ENCODE results near the gene VAT1L.

Gene VAT1L

DNA sequence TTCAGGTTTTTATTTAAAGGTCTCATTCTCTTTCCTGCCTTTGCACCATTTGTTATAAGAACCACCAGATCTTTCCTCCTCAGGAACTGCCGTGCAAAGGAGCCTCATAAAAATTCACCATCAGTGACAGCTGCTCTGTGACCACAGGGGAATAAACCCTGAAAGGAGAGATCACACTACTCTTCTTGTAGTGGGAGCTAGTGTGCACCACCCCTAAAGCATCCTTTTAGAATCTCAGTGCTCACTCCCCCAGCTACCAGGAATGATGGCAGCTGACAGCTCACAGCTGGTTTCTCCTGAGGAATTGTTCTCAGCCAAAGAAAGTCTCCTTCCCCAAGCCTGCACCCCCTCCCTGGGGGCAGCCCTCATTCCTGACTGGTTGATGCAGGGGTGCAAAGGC is 18.7 kb downstream of the VAT1L start:
- TF ChIP-seq POLR2AphosphoS5 (IDR thresholded peaks at IDR 0.05; ENCODE audit: low read depth, low read length) (no peak), TAF1 (IDR thresholded peaks at IDR 0.05; ENCODE audit: borderline replicate concordance, low read depth, low read length) (no peak), POLR2A (IDR thresholded peaks at IDR 0.05; ENCODE audit: low read depth, low read length) (no peak)
- FAIRE-seq, result no peak
- no peak for DNase-seq (ENCODE audit: insufficient read length)

DNA sequence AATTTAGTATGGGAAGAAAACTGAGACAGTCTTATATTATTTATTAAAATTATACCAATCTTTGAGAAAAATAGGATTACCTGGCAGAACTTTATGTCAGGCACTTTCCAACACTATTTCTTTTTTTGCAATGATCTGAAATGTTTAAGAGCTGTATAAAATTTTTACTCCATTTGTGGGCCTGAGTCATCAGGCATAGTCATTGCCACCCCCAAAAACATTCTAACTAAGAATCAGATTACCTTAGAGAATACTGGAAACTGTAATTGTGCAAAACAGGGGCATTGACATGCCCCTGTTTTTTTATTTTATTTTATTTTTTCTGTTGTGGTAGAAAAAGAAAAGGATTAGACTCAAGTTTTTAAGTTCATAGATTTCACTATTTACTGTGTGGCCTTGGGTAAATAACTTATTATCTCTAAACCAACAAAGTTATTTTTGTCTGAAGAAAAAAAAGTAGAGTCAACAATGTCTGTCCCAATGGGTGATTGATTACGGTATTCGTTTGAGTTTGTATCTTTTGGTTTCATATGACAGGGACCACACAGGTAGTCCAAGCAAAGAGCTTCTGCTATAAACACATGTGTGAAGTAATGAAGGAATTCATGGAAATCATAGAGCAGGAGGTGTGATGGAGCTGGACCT is 24.6 kb downstream of the VAT1L start:
- TF ChIP-seq POLR2A (IDR thresholded peaks at IDR 0.05; ENCODE audit: low read depth, low read length), result no peak
- TF ChIP-seq TAF1 (IDR thresholded peaks at IDR 0.05; ENCODE audit: borderline replicate concordance, low read depth, low read length), result no peak
- no peak for TF ChIP-seq POLR2AphosphoS5 (IDR thresholded peaks at IDR 0.05; ENCODE audit: low read depth, low read length)
- no peak for FAIRE-seq

DNA sequence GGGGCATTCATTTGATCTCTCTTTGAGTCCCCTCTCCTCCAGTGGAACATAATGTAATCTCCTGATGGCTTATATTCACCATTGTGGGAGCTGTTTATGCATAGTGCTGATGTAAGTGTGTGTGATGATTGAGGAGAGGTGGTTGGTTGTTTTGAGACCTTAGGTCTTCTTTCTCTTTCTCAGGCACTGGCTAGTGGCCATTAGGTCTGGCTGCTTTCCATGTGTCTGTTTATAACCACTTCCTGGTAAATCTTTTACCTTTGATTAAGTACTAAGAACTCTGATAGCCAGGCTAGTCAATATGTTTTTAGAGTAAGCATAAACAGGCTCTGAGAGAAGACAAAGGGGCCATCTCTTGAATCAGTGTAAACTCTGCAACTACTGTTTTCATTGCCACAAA is 27.9 kb downstream of the VAT1L start:
- no peak for TF ChIP-seq TAF1 (IDR thresholded peaks at IDR 0.05; ENCODE audit: borderline replicate concordance, low read depth, low read length)
- TF ChIP-seq POLR2A (IDR thresholded peaks at IDR 0.05; ENCODE audit: low read depth, low read length), result no peak
- TF ChIP-seq POLR2AphosphoS5 (IDR thresholded peaks at IDR 0.05; ENCODE audit: low read depth, low read length), result no peak
- no peak for FAIRE-seq
- DNase-seq (ENCODE audit: insufficient read length), result no peak

More for the DNA sequence above, 24.6 kb downstream of the VAT1L start:
- DNase-seq (ENCODE audit: insufficient read length), result no peak

DNA sequence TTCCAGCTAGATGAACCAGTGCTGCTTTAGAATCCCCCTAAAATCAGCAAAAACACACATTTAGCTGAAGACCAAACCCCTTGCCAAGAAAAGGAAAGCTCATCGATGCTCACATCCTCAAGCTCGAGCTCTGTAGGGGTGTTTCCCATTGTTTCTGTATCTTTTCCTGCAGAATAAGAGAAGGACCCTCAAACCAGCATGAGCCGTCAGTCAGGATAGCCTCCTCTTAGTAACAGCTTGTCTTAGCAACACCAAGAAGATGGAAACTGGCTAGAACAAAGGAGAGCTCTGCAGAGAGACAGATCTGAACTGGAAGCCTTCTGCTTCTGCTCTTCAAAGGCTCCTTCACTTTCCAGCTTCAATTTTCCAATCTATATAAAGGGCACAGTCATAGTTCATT is 32.0 kb downstream of the VAT1L start:
- no peak for DNase-seq (ENCODE audit: insufficient read length)
- no peak for TF ChIP-seq POLR2AphosphoS5 (IDR thresholded peaks at IDR 0.05; ENCODE audit: low read depth, low read length)
- TF ChIP-seq TAF1 (IDR thresholded peaks at IDR 0.05; ENCODE audit: borderline replicate concordance, low read depth, low read length), result no peak
- TF ChIP-seq POLR2A (IDR thresholded peaks at IDR 0.05; ENCODE audit: low read depth, low read length), result no peak
- FAIRE-seq, result no peak

DNA sequence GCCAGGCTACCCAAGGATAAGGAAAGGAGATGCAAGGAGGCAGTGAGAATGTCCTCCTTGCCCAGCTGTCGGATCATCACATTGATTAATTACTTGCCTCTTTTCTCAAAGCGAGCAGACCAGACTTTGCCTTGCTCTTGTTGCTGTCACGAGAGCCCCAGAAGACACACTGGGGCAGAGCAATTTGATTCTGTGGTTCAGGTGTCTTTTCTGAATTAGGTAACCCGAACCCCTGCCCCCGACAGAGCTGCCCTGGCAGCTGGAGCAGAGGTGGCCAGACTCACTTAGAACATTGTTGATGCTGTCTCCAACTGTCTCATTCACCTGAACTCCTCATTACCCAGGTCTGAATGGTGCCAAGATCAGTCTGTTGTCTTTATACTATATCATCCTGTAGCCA is 34.3 kb downstream of the VAT1L start:
- TF ChIP-seq TAF1 (IDR thresholded peaks at IDR 0.05; ENCODE audit: borderline replicate concordance, low read depth, low read length), result no peak
- TF ChIP-seq POLR2A (IDR thresholded peaks at IDR 0.05; ENCODE audit: low read depth, low read length), result no peak
- no peak for TF ChIP-seq POLR2AphosphoS5 (IDR thresholded peaks at IDR 0.05; ENCODE audit: low read depth, low read length)
- no peak for FAIRE-seq

DNA sequence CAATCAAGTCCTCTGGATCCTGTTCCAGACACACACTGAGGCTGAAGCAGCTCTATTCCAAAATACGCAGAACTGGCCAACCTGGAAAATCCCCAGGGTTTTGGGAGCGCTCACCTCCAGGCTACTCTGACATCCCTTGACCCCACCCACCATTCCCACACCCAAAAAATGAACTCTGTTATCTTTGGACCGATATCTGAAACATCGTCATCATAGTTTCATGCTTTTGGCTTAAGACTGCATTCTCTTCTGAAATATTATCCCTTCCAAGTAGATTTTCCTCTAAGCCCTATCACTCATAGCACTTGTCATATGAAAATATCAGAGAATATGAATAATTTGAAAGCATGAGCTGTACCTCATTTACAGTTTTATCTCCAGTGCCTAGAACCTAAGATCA is 34.7 kb downstream of the VAT1L start:
- TF ChIP-seq TAF1 (IDR thresholded peaks at IDR 0.05; ENCODE audit: borderline replicate concordance, low read depth, low read length), result no peak
- TF ChIP-seq POLR2AphosphoS5 (IDR thresholded peaks at IDR 0.05; ENCODE audit: low read depth, low read length), result no peak
- TF ChIP-seq POLR2A (IDR thresholded peaks at IDR 0.05; ENCODE audit: low read depth, low read length), result no peak
- FAIRE-seq, result no peak
- DNase-seq (ENCODE audit: insufficient read length), result no peak

More for the DNA sequence above, 34.3 kb downstream of the VAT1L start:
- DNase-seq (ENCODE audit: insufficient read length), result no peak

DNA sequence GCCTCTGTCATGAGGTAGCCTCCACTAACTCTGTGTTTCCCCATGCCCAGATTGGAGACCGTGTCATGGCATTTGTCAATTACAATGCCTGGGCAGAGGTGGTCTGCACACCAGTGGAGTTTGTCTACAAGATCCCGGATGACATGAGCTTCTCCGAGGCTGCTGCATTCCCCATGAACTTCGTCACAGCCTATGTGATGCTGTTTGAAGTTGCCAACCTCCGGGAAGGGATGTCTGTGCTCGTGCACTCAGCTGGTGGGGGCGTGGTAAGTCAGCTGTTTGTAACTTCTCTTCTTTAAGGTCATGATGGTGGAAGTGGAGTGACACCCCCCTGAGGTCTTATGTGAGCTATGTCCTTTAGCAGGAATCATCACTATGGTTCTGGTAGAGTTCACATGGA is 36.8 kb downstream of the VAT1L start:
- TF ChIP-seq POLR2AphosphoS5 (IDR thresholded peaks at IDR 0.05; ENCODE audit: low read depth, low read length) (no peak), TAF1 (IDR thresholded peaks at IDR 0.05; ENCODE audit: borderline replicate concordance, low read depth, low read length) (no peak), POLR2A (IDR thresholded peaks at IDR 0.05; ENCODE audit: low read depth, low read length) (no peak)
- FAIRE-seq (no peak), DNase-seq (ENCODE audit: insufficient read length) (no peak)

DNA sequence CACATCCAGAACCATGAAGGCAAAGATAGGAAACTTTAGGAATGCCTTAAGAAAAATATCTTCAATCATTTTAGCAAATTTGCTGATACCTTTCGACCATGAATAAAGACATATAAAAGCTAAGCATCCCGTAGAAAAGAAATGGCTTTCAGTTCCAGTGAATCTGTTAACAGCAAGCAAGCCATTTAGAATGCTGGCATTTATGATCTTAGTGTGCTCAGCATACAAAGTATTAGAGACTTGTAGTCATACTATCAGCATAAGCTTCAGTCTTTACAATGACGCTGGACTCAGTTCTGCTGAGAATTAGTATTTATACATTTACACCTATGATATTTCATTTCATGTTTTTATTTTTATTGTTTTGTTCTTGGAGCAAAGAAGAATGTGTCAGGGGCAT is 38.7 kb downstream of the VAT1L start:
- TF ChIP-seq TAF1 (IDR thresholded peaks at IDR 0.05; ENCODE audit: borderline replicate concordance, low read depth, low read length) (no peak), POLR2A (IDR thresholded peaks at IDR 0.05; ENCODE audit: low read depth, low read length) (no peak), POLR2AphosphoS5 (IDR thresholded peaks at IDR 0.05; ENCODE audit: low read depth, low read length) (no peak)
- FAIRE-seq (no peak), DNase-seq (ENCODE audit: insufficient read length) (no peak)

DNA sequence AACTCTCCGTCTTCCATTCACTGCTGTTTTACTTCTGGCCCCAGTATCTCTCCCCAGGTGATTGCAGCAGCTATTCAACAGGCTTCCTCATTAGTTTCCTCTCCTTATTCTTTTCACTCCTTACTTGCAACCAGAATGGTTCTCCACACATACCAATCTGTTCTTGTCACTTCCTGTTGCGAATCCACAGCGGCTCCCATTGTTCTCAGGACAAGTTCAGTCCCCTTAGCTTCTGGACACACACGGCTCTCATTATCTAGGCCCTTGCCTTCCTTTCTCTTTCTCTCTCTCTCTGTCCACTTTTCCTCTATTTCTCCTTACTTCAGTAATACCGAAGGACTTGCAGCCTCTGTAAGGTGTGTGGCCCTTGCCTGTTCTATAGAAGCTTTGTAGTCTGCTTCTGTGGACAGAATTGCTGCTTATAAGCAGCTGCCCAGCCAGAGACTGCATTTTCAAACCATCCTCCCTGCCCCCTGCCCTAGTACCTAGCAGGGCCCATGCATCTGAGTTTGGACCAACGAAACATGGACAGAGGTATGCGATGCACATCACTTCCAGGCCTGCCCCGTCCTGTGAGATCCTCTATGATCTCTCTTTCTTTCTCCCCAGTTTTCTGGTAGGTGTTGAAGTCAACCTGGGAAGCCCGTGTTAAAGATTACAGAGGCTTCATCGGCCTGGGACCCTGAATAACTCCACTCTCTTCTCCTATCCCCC is 45.7 kb downstream of the VAT1L start:
- FAIRE-seq (no peak), DNase-seq (ENCODE audit: insufficient read length) (no peak)
- TF ChIP-seq TAF1 (IDR thresholded peaks at IDR 0.05; ENCODE audit: borderline replicate concordance, low read depth, low read length) (no peak), POLR2A (IDR thresholded peaks at IDR 0.05; ENCODE audit: low read depth, low read length) (no peak), POLR2AphosphoS5 (IDR thresholded peaks at IDR 0.05; ENCODE audit: low read depth, low read length) (no peak)

DNA sequence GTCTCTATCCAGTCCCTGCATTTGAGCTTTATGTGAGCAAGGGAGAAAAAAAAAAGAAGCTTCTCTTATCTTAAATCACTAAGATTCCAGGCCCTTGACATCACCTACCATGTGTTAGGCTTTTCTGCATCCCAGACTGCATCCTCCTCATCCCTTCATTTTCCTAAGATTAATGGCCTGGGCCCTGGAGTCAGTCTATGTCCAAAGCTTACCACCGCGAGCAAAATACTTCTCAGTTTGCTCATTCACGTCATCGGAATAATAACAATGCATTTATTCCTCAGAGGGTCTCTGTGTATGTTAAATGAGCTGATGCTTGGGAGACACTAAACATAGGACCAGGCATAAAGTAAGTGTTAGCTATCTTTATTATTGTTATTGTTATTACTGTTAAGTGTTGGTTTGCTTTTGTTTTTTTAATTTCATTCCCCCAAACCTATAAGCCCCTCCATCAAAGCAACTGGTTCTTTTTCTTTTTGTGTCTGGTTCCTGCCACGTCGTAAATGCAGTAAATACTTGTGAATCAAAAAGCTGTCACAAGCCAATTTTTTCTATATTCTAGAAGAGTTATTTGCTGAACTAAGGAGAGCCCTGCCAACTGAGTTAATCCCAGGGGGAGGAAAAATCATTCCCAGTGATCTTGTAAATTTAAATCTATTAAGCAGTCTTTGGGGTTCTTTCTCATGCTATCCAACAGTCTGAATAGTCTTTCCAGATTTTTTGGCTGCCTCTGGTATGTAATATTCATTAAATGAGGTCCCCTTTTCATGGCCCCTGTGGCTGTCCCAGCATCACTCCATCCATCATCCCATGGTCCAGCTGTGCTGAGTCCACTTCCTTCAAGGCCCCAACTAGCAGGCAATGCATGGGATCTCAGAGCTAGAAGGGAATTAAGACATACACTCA is 46.5 kb downstream of the VAT1L start:
- FAIRE-seq (no peak), DNase-seq (ENCODE audit: insufficient read length) (no peak)
- TF ChIP-seq POLR2AphosphoS5 (IDR thresholded peaks at IDR 0.05; ENCODE audit: low read depth, low read length) (no peak), POLR2A (IDR thresholded peaks at IDR 0.05; ENCODE audit: low read depth, low read length) (no peak), TAF1 (IDR thresholded peaks at IDR 0.05; ENCODE audit: borderline replicate concordance, low read depth, low read length) (no peak)

DNA sequence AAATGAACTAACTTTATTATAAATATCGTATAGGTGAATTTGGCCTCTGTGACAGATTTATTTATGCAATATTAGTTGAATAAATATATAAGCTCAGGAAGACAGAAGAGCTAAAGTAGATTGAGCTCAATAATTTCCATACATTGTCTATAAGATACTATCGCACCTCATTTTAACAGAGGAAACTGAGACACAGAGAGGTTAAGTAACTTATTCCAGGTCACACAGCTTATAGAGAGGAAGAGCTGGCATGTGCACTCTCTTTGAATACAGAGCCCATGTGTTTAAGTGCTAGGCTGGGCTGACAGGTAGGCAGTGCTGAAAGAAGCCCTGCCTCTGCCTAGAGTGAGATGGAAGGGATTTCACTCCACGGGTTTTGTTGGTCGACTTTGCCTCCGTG is 48.4 kb downstream of the VAT1L start:
- TF ChIP-seq POLR2A (IDR thresholded peaks at IDR 0.05; ENCODE audit: low read depth, low read length) (no peak), TAF1 (IDR thresholded peaks at IDR 0.05; ENCODE audit: borderline replicate concordance, low read depth, low read length) (no peak), POLR2AphosphoS5 (IDR thresholded peaks at IDR 0.05; ENCODE audit: low read depth, low read length) (no peak)
- no peak for DNase-seq (ENCODE audit: insufficient read length)
- FAIRE-seq, result no peak

Measured in GM12892 (cell line).